ENCODE results near the gene KRTAP4-3.
"Not testable (repeated sequence)": the region's sequence is repeated elsewhere in the genome, so short reads cannot be mapped to it uniquely, and the experiment has no call there.

Gene KRTAP4-3

DNA sequence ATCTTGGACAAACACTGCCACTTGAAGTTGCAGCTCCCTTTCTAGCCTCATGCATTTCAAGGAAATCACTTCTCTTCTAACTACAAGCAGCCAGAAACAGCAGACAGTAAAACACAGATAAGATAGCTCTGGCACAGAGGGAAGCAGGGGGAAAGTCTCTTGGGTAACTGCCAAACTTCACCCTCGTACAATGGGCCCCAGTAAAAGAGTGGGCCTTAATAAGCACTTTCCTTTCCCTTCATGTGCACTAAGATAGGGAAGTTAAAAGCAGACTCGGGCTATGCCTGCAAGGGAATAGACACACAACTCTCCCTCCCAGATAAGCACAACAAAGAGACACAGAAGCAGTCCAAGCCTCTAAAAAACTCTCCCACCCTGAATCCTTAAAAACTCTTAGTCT, 14.2 kb downstream of the KRTAP4-3 start:
- no peak overlapping the region for H3K4me3 ChIP-seq (replicated peaks; ENCODE audit: low read depth, low read length)
- DNase-seq (ENCODE audit: extremely low read depth, low read depth): no peak
- TF ChIP-seq, protein P1, sequence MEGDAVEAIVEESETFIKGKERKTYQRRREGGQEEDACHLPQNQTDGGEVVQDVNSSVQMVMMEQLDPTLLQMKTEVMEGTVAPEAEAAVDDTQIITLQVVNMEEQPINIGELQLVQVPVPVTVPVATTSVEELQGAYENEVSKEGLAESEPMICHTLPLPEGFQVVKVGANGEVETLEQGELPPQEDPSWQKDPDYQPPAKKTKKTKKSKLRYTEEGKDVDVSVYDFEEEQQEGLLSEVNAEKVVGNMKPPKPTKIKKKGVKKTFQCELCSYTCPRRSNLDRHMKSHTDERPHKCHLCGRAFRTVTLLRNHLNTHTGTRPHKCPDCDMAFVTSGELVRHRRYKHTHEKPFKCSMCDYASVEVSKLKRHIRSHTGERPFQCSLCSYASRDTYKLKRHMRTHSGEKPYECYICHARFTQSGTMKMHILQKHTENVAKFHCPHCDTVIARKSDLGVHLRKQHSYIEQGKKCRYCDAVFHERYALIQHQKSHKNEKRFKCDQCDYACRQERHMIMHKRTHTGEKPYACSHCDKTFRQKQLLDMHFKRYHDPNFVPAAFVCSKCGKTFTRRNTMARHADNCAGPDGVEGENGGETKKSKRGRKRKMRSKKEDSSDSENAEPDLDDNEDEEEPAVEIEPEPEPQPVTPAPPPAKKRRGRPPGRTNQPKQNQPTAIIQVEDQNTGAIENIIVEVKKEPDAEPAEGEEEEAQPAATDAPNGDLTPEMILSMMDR (IDR thresholded peaks at IDR 0.05; ENCODE audit: low read depth, low read length, missing control alignments): no peak

DNA sequence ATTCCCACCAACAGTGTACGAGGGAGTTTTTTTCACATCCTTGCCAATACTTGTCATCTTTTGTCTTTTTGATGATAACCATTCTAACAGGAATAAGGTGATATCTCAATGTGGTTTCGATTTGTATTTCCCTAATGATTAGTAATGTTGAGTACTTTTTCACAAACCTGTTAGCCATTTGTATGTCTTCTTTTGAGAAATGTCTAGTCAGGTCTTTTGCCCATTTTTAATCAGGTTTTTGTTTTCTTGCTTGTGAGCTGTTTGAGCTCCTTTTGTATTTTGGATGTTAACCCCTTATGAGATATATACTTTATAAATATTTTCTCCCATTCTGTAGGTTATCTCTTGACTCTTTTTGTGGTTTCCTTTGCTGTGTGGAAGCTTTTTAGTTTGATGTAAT, 16.5 kb downstream of the KRTAP4-3 start:
- TF ChIP-seq, protein P1 (IDR thresholded peaks at IDR 0.05; ENCODE audit: low read depth, low read length, missing control alignments): no peak
- no peak overlapping the region for H3K4me3 ChIP-seq (replicated peaks; ENCODE audit: low read depth, low read length)
- DNase-seq (ENCODE audit: extremely low read depth, low read depth): no peak

- H3K4me3 ChIP-seq (replicated peaks; ENCODE audit: low read depth, low read length): no peak overlapping the region
- DNase-seq (ENCODE audit: extremely low read depth, low read depth): no peak
- TF ChIP-seq, protein P1 (IDR thresholded peaks at IDR 0.05; ENCODE audit: low read depth, low read length, missing control alignments): no peak
Observed at GRCh38 chr17:41150026-41150425, 18.0 kb downstream of the KRTAP4-3 start.

- TF ChIP-seq, protein P1 (IDR thresholded peaks at IDR 0.05; ENCODE audit: low read depth, low read length, missing control alignments): no peak
- DNase-seq (ENCODE audit: extremely low read depth, low read depth): no peak
- no peak within 1 kb of the TSS for H3K4me3 ChIP-seq (replicated peaks; ENCODE audit: low read depth, low read length)
Observed at GRCh38 chr17:41149652-41149985, 18.4 kb downstream of the KRTAP4-3 start, which contains the start of gene KRTAP4-5. TSS of gene KRTAP4-5 (minus strand) at chr17:41149825. CDS start at chr17:41149767, 58 bp downstream.

DNA sequence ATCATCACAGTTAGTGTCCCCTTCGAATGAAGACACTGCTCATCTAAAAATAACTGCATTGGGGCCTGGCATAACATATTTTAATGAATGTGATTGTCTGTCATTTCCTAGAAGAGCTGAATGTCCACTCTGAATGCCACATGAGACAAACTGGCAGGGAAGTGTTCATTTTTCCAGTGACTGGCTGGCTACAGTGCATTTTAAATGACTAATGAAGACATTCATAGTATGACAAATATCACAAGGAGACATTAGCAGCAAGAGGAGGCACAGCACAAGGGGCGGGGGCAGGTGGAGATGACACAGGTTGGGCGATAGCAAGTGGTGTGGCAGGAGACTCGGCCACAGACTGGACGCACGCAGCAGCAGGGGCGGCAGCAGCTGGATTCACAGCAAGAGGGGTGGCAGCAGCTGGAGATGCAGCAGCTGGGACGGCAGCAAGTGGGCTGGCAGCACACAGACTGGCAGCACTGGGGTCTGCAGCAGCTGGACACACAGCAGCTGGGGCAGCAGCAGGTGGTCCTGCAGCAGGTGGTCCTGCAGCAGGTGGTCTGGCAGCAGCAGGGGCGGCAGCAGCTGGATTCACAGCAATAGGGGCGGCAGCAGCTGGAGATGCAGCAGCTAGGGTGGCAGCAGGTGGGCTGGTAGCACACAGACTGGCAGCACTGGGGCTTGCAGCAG, 18.9 kb downstream of the KRTAP4-3 start:
- not testable (repeated sequence) for DNase-seq (ENCODE audit: extremely low read depth, low read depth); H3K4me3 ChIP-seq (replicated peaks; ENCODE audit: low read depth, low read length)

GRCh38 chr17:41147531-41148204, 20.4 kb downstream of the KRTAP4-3 start:
- TF ChIP-seq, protein P1 (IDR thresholded peaks at IDR 0.05; ENCODE audit: low read depth, low read length, missing control alignments): no peak

DNA sequence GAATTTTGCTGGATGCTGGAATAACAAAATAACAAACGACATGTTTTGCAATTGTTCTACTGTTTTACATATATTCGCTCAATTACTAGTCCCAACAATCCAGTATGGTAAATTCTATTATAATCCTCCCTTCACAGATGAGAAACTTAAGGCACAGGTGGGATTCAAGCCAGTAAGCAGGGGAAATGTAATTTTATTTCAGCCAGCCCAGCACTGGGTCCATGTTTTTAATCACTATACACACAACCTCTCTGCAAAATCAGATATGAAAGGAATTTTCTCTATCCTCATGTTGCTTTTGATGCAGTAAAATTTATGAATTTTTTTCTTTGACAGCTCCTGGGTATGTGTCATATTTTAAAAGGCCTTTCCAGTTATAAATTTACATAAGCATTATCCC, 22.8 kb downstream of the KRTAP4-3 start:
- H3K4me3 ChIP-seq (replicated peaks; ENCODE audit: low read depth, low read length): no peak overlapping the region
- DNase-seq (ENCODE audit: extremely low read depth, low read depth): no peak
- TF ChIP-seq, protein P1 (IDR thresholded peaks at IDR 0.05; ENCODE audit: low read depth, low read length, missing control alignments): no peak

More at GRCh38 chr17:41147531-41148204, 20.4 kb downstream of the KRTAP4-3 start:
- no peak for DNase-seq (ENCODE audit: extremely low read depth, low read depth)
- H3K4me3 ChIP-seq (replicated peaks; ENCODE audit: low read depth, low read length): no peak overlapping the region

All from HFF-Myc (cell line).